ENCODE data around the gene LZIC.
A peak's percentile ranks its signal among the peaks of the same experiment; 100 is the strongest.

The LZIC gene

GRCh38 chr1:9902060-9902452, 41.1 kb downstream of the LZIC start:
- Histone ChIP-seq H3K9me3 (ENCODE audit: control insufficient read depth in 2 of 2, low read length in 2 of 2) (no peaks in the 10 kb centered on the region), H3K4me1 (ENCODE audit: control insufficient read depth in 2 of 2, insufficient read depth in 2 of 2, low read length in 2 of 2) (peaks cover 20 to 21% of the 10 kb centered on the region in 2 donors), H3K27ac (ENCODE audit: low read depth in 2 of 2, low read length in 2 of 2) (no peak overlapping the region), H3K9ac (ENCODE audit: low read depth in 1 of 2, low read length in 2 of 2) (peak overlapping the region in 1 of 2 donors; percentile 18), H3K36me3 (ENCODE audit: control insufficient read depth in 2 of 2, insufficient read depth in 2 of 2, low read length in 2 of 2) (no peaks in the 10 kb centered on the region), H3K4me3 (ENCODE audit: low read length in 2 of 2) (no peak overlapping the region), H3K27me3 (ENCODE audit: control insufficient read depth in 2 of 2, insufficient read depth in 2 of 2, low read length in 2 of 2) (no peaks in the 10 kb centered on the region)

DNA sequence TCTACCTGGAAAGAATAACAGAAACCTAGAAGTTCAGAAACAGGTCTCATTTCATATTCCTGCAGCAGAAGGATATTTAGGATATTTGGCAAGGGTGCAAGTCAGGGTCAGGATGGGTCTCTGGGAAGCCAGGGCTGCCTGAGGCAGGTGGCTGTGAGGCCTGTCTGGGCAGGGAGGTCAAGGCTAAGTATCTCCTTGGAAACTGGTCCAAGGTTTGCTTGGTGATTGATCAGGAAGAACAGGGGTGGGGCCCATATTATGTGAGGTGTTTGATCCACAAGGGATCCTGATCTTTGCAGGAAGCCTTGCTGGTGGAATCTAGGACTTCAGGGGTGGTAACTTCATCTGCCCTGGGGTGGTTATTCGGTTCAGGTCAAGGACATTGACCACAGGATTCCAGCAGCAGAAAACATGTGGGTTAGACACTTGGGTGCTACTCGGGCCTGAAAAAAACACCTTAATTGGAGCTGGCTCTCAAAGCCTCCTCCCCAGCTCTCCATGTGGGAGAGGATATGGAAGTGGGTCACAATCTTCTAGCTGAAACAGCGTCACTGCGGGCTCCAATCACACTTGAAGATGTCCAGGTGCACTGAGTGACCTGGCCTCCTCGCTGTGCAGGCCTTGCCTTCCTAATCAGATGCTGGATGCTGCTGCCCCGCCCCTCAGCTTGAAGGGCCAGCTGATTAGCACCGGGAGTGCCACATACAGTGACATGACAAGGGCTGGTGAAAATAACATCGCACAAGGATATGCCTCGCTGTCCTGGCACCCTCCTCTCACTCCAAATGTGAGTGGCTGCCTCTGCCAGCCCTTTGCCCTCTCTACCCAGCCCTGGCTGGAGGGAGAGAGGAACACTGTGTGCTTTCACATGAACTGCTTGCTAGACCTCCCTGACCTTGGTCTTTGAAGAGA, 41.8 kb downstream of the LZIC start:
- Histone ChIP-seq H3K4me1 (ENCODE audit: control insufficient read depth in 2 of 2, insufficient read depth in 2 of 2, low read length in 2 of 2) (peaks cover 20 to 21% of the 10 kb centered on the region in 2 donors), H3K9me3 (ENCODE audit: control insufficient read depth in 2 of 2, low read length in 2 of 2) (no peaks in the 10 kb centered on the region)

GRCh38 chr1:9900142-9901043, 42.8 kb downstream of the LZIC start:
- peak overlapping the region; percentile 48 to 50 for H3K4me3 ChIP-seq (ENCODE audit: low read length in 2 of 2)

More for the DNA sequence above, 41.8 kb downstream of the LZIC start:
- Histone ChIP-seq H3K27me3 (ENCODE audit: control insufficient read depth in 2 of 2, insufficient read depth in 2 of 2, low read length in 2 of 2) (no peaks in the 10 kb centered on the region), H3K4me3 (ENCODE audit: low read length in 2 of 2) (no peak overlapping the region), H3K36me3 (ENCODE audit: control insufficient read depth in 2 of 2, insufficient read depth in 2 of 2, low read length in 2 of 2) (no peaks in the 10 kb centered on the region), H3K27ac (ENCODE audit: low read depth in 2 of 2, low read length in 2 of 2) (peak overlapping the region; percentile 71 to 74), H3K9ac (ENCODE audit: low read depth in 1 of 2, low read length in 2 of 2) (peak overlapping the region in 1 of 2 donors; percentile 68)

DNA sequence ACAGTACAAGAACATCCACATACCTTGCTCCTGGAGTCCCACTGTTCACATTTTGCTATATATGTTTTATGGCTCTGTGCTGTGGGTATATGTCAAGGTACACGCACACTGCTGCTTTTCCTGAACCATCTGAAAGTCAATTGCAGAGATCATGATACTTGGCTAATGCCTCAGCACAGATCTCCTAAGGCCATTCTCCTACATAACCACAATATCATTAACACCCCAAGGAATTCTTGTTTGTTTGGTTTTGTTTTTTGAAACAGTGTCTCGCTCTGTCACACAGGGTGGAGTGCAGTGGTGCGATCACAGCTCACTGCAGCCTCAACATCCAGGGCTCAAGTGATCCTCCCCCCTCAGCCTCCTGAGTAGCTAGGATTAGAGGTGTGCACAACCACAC, 49.1 kb downstream of the LZIC start:
- peak overlapping the region in 1 of 2 donors; percentile 2 for H3K27ac ChIP-seq (ENCODE audit: low read depth in 2 of 2, low read length in 2 of 2)
- peaks cover 0 to 4% of the 10 kb centered on the region in 2 donors for H3K36me3 ChIP-seq (ENCODE audit: control insufficient read depth in 2 of 2, insufficient read depth in 2 of 2, low read length in 2 of 2)
- H3K4me3 ChIP-seq (ENCODE audit: low read length in 2 of 2), result no peak overlapping the region
- H3K9ac ChIP-seq (ENCODE audit: low read depth in 1 of 2, low read length in 2 of 2), result no peak overlapping the region
- H3K9me3 ChIP-seq (ENCODE audit: control insufficient read depth in 2 of 2, low read length in 2 of 2), result no peaks in the 10 kb centered on the region
- H3K27me3 ChIP-seq (ENCODE audit: control insufficient read depth in 2 of 2, insufficient read depth in 2 of 2, low read length in 2 of 2), result no peaks in the 10 kb centered on the region
- H3K4me1 ChIP-seq (ENCODE audit: control insufficient read depth in 2 of 2, insufficient read depth in 2 of 2, low read length in 2 of 2), result peaks cover 2 to 5% of the 10 kb centered on the region in 2 donors

More at GRCh38 chr1:9900142-9901043, 42.8 kb downstream of the LZIC start:
- Histone ChIP-seq H3K9ac (ENCODE audit: low read depth in 1 of 2, low read length in 2 of 2) (peak overlapping the region; percentile 54 to 68), H3K27ac (ENCODE audit: low read depth in 2 of 2, low read length in 2 of 2) (peak overlapping the region; percentile 71 to 74), H3K4me1 (ENCODE audit: control insufficient read depth in 2 of 2, insufficient read depth in 2 of 2, low read length in 2 of 2) (peaks cover 20 to 21% of the 10 kb centered on the region in 2 donors), H3K9me3 (ENCODE audit: control insufficient read depth in 2 of 2, low read length in 2 of 2) (no peaks in the 10 kb centered on the region), H3K27me3 (ENCODE audit: control insufficient read depth in 2 of 2, insufficient read depth in 2 of 2, low read length in 2 of 2) (no peaks in the 10 kb centered on the region), H3K36me3 (ENCODE audit: control insufficient read depth in 2 of 2, insufficient read depth in 2 of 2, low read length in 2 of 2) (no peaks in the 10 kb centered on the region)

- Histone ChIP-seq H3K9me3 (ENCODE audit: control insufficient read depth in 2 of 2, low read length in 2 of 2) (no peaks in the 10 kb centered on the region), H3K9ac (ENCODE audit: low read depth in 1 of 2, low read length in 2 of 2) (peak overlapping the region in 1 of 2 donors; percentile 24), H3K36me3 (ENCODE audit: control insufficient read depth in 2 of 2, insufficient read depth in 2 of 2, low read length in 2 of 2) (peaks cover 0 to 4% of the 10 kb centered on the region in 2 donors), H3K4me3 (ENCODE audit: low read length in 2 of 2) (no peak overlapping the region), H3K27ac (ENCODE audit: low read depth in 2 of 2, low read length in 2 of 2) (peak overlapping the region; percentile 2 to 43), H3K4me1 (ENCODE audit: control insufficient read depth in 2 of 2, insufficient read depth in 2 of 2, low read length in 2 of 2) (peaks cover 2 to 5% of the 10 kb centered on the region in 2 donors), H3K27me3 (ENCODE audit: control insufficient read depth in 2 of 2, insufficient read depth in 2 of 2, low read length in 2 of 2) (no peaks in the 10 kb centered on the region)
Observed at GRCh38 chr1:9892563-9893528, 50.3 kb downstream of the LZIC start.

GRCh38 chr1:9891207-9891606, 52.0 kb downstream of the LZIC start:
- peaks cover 2 to 5% of the 10 kb centered on the region in 2 donors for H3K4me1 ChIP-seq (ENCODE audit: control insufficient read depth in 2 of 2, insufficient read depth in 2 of 2, low read length in 2 of 2)
- H3K27ac ChIP-seq (ENCODE audit: low read depth in 2 of 2, low read length in 2 of 2), result no peak overlapping the region

GRCh38 chr1:9890224-9890731, 52.9 kb downstream of the LZIC start:
- no peak overlapping the region for H3K27ac ChIP-seq (ENCODE audit: low read depth in 2 of 2, low read length in 2 of 2)
- H3K4me3 ChIP-seq (ENCODE audit: low read length in 2 of 2), result no peak overlapping the region
- no peak overlapping the region for H3K9ac ChIP-seq (ENCODE audit: low read depth in 1 of 2, low read length in 2 of 2)
- peaks cover 2 to 5% of the 10 kb centered on the region in 2 donors for H3K4me1 ChIP-seq (ENCODE audit: control insufficient read depth in 2 of 2, insufficient read depth in 2 of 2, low read length in 2 of 2)
- no peaks in the 10 kb centered on the region for H3K9me3 ChIP-seq (ENCODE audit: control insufficient read depth in 2 of 2, low read length in 2 of 2)
- H3K36me3 ChIP-seq (ENCODE audit: control insufficient read depth in 2 of 2, insufficient read depth in 2 of 2, low read length in 2 of 2), result peaks cover 0 to 4% of the 10 kb centered on the region in 2 donors
- no peaks in the 10 kb centered on the region for H3K27me3 ChIP-seq (ENCODE audit: control insufficient read depth in 2 of 2, insufficient read depth in 2 of 2, low read length in 2 of 2)

More at GRCh38 chr1:9891207-9891606, 52.0 kb downstream of the LZIC start:
- Histone ChIP-seq H3K36me3 (ENCODE audit: control insufficient read depth in 2 of 2, insufficient read depth in 2 of 2, low read length in 2 of 2) (peaks cover 0 to 4% of the 10 kb centered on the region in 2 donors), H3K27me3 (ENCODE audit: control insufficient read depth in 2 of 2, insufficient read depth in 2 of 2, low read length in 2 of 2) (no peaks in the 10 kb centered on the region), H3K9ac (ENCODE audit: low read depth in 1 of 2, low read length in 2 of 2) (no peak overlapping the region), H3K4me3 (ENCODE audit: low read length in 2 of 2) (no peak overlapping the region), H3K9me3 (ENCODE audit: control insufficient read depth in 2 of 2, low read length in 2 of 2) (no peaks in the 10 kb centered on the region)

DNA sequence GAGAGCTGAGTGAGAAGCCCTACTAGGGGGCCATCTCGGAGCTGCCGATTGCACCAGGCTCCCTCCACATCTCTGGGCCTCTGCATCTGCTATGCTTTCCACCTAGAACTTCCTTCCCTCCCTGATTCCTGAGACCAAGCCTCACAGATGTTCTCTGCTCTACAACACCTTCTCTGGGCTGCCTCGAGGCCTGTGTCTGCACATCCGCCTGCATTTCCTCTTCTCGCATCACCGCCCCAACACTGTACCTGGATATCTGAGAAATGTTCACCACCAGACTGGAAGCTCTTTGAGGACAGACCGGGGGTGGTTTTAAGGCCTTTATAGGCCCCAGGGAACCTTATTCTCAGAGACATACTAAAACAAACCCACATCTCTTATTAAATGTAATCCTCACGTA, 53.8 kb downstream of the LZIC start:
- H3K4me1 ChIP-seq (ENCODE audit: control insufficient read depth in 2 of 2, insufficient read depth in 2 of 2, low read length in 2 of 2), result peaks cover 2 to 5% of the 10 kb centered on the region in 2 donors
- H3K27me3 ChIP-seq (ENCODE audit: control insufficient read depth in 2 of 2, insufficient read depth in 2 of 2, low read length in 2 of 2), result no peaks in the 10 kb centered on the region
- H3K27ac ChIP-seq (ENCODE audit: low read depth in 2 of 2, low read length in 2 of 2), result no peak overlapping the region
- no peaks in the 10 kb centered on the region for H3K9me3 ChIP-seq (ENCODE audit: control insufficient read depth in 2 of 2, low read length in 2 of 2)
- H3K36me3 ChIP-seq (ENCODE audit: control insufficient read depth in 2 of 2, insufficient read depth in 2 of 2, low read length in 2 of 2), result peaks cover 0 to 4% of the 10 kb centered on the region in 2 donors
- H3K4me3 ChIP-seq (ENCODE audit: low read length in 2 of 2), result no peak overlapping the region
- no peak overlapping the region for H3K9ac ChIP-seq (ENCODE audit: low read depth in 1 of 2, low read length in 2 of 2)

- H3K4me1 ChIP-seq (ENCODE audit: control insufficient read depth in 2 of 2, insufficient read depth in 2 of 2, low read length in 2 of 2), result peaks cover 2 to 5% of the 10 kb centered on the region in 2 donors
- H3K27me3 ChIP-seq (ENCODE audit: control insufficient read depth in 2 of 2, insufficient read depth in 2 of 2, low read length in 2 of 2), result no peaks in the 10 kb centered on the region
- H3K36me3 ChIP-seq (ENCODE audit: control insufficient read depth in 2 of 2, insufficient read depth in 2 of 2, low read length in 2 of 2), result peaks cover 0 to 4% of the 10 kb centered on the region in 2 donors
Observed at GRCh38 chr1:9888886-9889285, 54.3 kb downstream of the LZIC start.

More at GRCh38 chr1:9888886-9889285, 54.3 kb downstream of the LZIC start:
- no peak overlapping the region for H3K9ac ChIP-seq (ENCODE audit: low read depth in 1 of 2, low read length in 2 of 2)
- H3K27ac ChIP-seq (ENCODE audit: low read depth in 2 of 2, low read length in 2 of 2), result no peak overlapping the region
- H3K9me3 ChIP-seq (ENCODE audit: control insufficient read depth in 2 of 2, low read length in 2 of 2), result no peaks in the 10 kb centered on the region
- no peak overlapping the region for H3K4me3 ChIP-seq (ENCODE audit: low read length in 2 of 2)
